ENCODE measurements around the gene RXRA.

The RXRA gene

GRCh38 chr9:134395002-134395517 lies 68.8 kb downstream of the RXRA start:
- no peak for DNase-seq (ENCODE audit: low spot score)
- no peak for TF ChIP-seq CTCF (IDR thresholded peaks at IDR 0.05)
- no peak overlapping the region for H3K27ac ChIP-seq
- H3K4me3 ChIP-seq = no peak overlapping the region

GRCh38 chr9:134395737-134396257 lies 69.5 kb downstream of the RXRA start:
- peak overlapping the region; percentile 52 for H3K4me3 ChIP-seq
- TF ChIP-seq CTCF (IDR thresholded peaks at IDR 0.05) = no peak
- DNase-seq (ENCODE audit: low spot score) = no peak
- peak overlapping the region in 1 of 2 donors; percentile 19 for H3K27ac ChIP-seq

- no peak for DNase-seq (ENCODE audit: low spot score)
- no peak for TF ChIP-seq CTCF (IDR thresholded peaks at IDR 0.05)
- H3K4me3 ChIP-seq = peak overlapping the region; percentile 52
- H3K27ac ChIP-seq = peak overlapping the region in 1 of 2 donors; percentile 19
Observed at GRCh38 chr9:134396258-134396742, 70.0 kb downstream of the RXRA start.

- H3K4me3 ChIP-seq = peak overlapping the region; percentile 52
- H3K27ac ChIP-seq = peak overlapping the region in 1 of 2 donors; percentile 19
- no peak for DNase-seq (ENCODE audit: low spot score)
- no peak for TF ChIP-seq CTCF (IDR thresholded peaks at IDR 0.05)
Observed at GRCh38 chr9:134396825-134397224, 70.6 kb downstream of the RXRA start.

GRCh38 chr9:134398756-134399155 lies 72.5 kb downstream of the RXRA start:
- Histone ChIP-seq H3K27ac (no peak overlapping the region), H3K4me3 (no peak overlapping the region)
- DNase-seq (ENCODE audit: low spot score) = no peak
- TF ChIP-seq CTCF (IDR thresholded peaks at IDR 0.05) = no peak

- DNase-seq (ENCODE audit: low spot score) = no peak
- TF ChIP-seq CTCF (IDR thresholded peaks at IDR 0.05) = no peak
- H3K4me3 ChIP-seq = no peak overlapping the region
- no peak overlapping the region for H3K27ac ChIP-seq
Observed at GRCh38 chr9:134399435-134400056, 73.3 kb downstream of the RXRA start.

- H3K4me3 ChIP-seq = no peak overlapping the region
Observed at GRCh38 chr9:134400283-134400682, 74.0 kb downstream of the RXRA start.

More at GRCh38 chr9:134400283-134400682, 74.0 kb downstream of the RXRA start:
- H3K27ac ChIP-seq = no peak overlapping the region
- DNase-seq (ENCODE audit: low spot score) = no peak
- TF ChIP-seq CTCF (IDR thresholded peaks at IDR 0.05) = no peak

Measured in coronary artery (tissue), 2 donors.